CD4-positive, alpha-beta memory T cell (primary cell): ENCODE data around the gene GUCA1A. TPM values are rescaled to one million over a fixed set of nuclear protein-coding genes. Genes with fewer than 3 reads are reported as not detected.

ENCODE experiments used
- CTCF ChIA-PET: fragments of 350-600 bp; sonication (Branson Sonifier 250); formaldehyde crosslinking; loops from one replicate; lab custom pipeline; 2021; ENCODE audit warnings: inconsistent platforms; ENCODE audit not compliant: partially characterized antibody; lab: Charles Lee
- POLR2A ChIA-PET: fragments of 350-600 bp; sonication (Branson Sonifier 250); formaldehyde crosslinking; loops from one replicate; lab custom pipeline; 2021; ENCODE audit not compliant: partially characterized antibody; lab: Charles Lee
- DNase-seq, 5 donors: peaks; one replicate each; pipeline versions ENCODE4 v3.0.0 to v3.0.0-alpha.2; 2020 to 2022; ENCODE audit warnings: mixed read lengths in 1 of 5
- H3K27ac ChIP-seq: one replicate; pipeline ENCODE4 v1.7.0; 2013; ENCODE audit warnings: low read depth, low read length
- H3K27me3 ChIP-seq: 2 replicates; pipeline ENCODE4 v1.7.0; 2013; ENCODE audit warnings: mild to moderate bottlenecking, low read length, moderate library complexity; ENCODE audit not compliant: insufficient read depth
- H3K36me3 ChIP-seq: 2 replicates; pipeline ENCODE4 v1.7.0; 2013; ENCODE audit warnings: mild to moderate bottlenecking, low read length, moderate library complexity; ENCODE audit not compliant: insufficient read depth
- H3K4me1 ChIP-seq: 2 replicates; pipeline ENCODE4 v1.7.0; 2013; ENCODE audit warnings: mild to moderate bottlenecking, low read length, moderate library complexity; ENCODE audit not compliant: insufficient read depth
- H3K4me3 ChIP-seq, 2 donors: one replicate each; pipeline ENCODE4 v1.7.0; 2013; ENCODE audit warnings: low read length in 2 of 2, mild to moderate bottlenecking in 1 of 2
- H3K9me3 ChIP-seq, 2 donors: one replicate each; pipeline ENCODE4 v1.7.0; 2013; ENCODE audit warnings: low read length in 2 of 2, control low read depth in 1 of 2; ENCODE audit not compliant: control insufficient read depth in 1 of 2
- H3K27ac Mint-ChIP-seq, 7 donors: one replicate each; pipeline ENCODE4 v1.8.0; 2020 to 2021; ENCODE audit warnings: mixed read lengths in 7 of 7, mild to moderate bottlenecking in 6 of 7, inconsistent platforms in 3 of 7, moderate library complexity in 3 of 7
- H3K27me3 Mint-ChIP-seq, 2 donors: one replicate each; pipeline ENCODE4 v1.8.0; 2020 to 2021; ENCODE audit warnings: mixed read lengths in 2 of 2
- H3K36me3 Mint-ChIP-seq, 2 donors: one replicate each; pipeline ENCODE4 v1.8.0; 2020 to 2021; ENCODE audit warnings: mixed read lengths in 2 of 2, inconsistent platforms in 1 of 2, mild to moderate bottlenecking in 1 of 2
- H3K4me1 Mint-ChIP-seq, 4 donors: one replicate each; pipeline ENCODE4 v1.8.0; 2020 to 2021; ENCODE audit warnings: mixed read lengths in 4 of 4, mild to moderate bottlenecking in 1 of 4
- H3K4me3 Mint-ChIP-seq, 8 donors: one replicate each; pipeline ENCODE4 v1.8.0; 2020 to 2021; ENCODE audit warnings: mixed read lengths in 8 of 8, mild to moderate bottlenecking in 7 of 8, moderate library complexity in 6 of 8, inconsistent platforms in 3 of 8
- H3K9me3 Mint-ChIP-seq, 8 donors: one replicate each; pipeline ENCODE4 v1.8.0; 2020 to 2021; ENCODE audit warnings: mixed read lengths in 8 of 8, mild to moderate bottlenecking in 5 of 8, inconsistent platforms in 3 of 8, moderate library complexity in 1 of 8
- intact Hi-C: fragments of 100-400 bp; cut with micrococcal nuclease; formaldehyde crosslinking; loops from one replicate; pipeline ENCODE4 v1.15.1; 2023
- polyA plus RNA-seq, 2 donors: library from polyadenylated mRNA; unstranded; fragments of 300-500 nt; fragmentation: Illumina TruSeq; gene quantifications; one replicate each; pipeline ENCODE4 v1.2.3, GENCODE V29; 2021
- total RNA-seq, 2 experiments: library from RNA; stranded (reverse); gene quantifications; one replicate each; pipeline ENCODE4 v1.2.3, GENCODE V29; 2021

GUCA1A gene
- total and polyA plus RNA-seq, 4 experiments from 2014 or later, result not detected

GRCh38 chr6:42225419-42225818 is 52.3 kb downstream of the GUCA1A start:
- ChIA-PET POLR2A (interaction anchor here (1.0 kb wide), 1 partner anchor 12 kb away, joined by 3 read pairs; no protein-coding TSS in a partner anchor), CTCF (interaction anchor here (2.6 to 3.2 kb wide), 2 partner anchors 10 to 322 kb away, joined by 13 to 17 read pairs; partner anchors contain the start of gene MRPS10)
- peaks cover 21 to 23% of the 10 kb centered on the region in 2 donors for H3K36me3 Mint-ChIP-seq
- no peak overlapping the region for H3K27ac Mint-ChIP-seq
- H3K9me3 Mint-ChIP-seq, result no peaks in the 10 kb centered on the region
- H3K27me3 Mint-ChIP-seq, result no peaks in the 10 kb centered on the region
- H3K36me3 ChIP-seq, result peaks cover 14% of the 10 kb centered on the region
- peaks cover 0 to 5% (median under 1%) of the 10 kb centered on the region in 4 donors for H3K4me1 Mint-ChIP-seq
- no peak overlapping the region for H3K4me3 Mint-ChIP-seq
- intact Hi-C loops, result no loop called here
- H3K27ac ChIP-seq, result no peak overlapping the region
- no peaks in the 10 kb centered on the region for H3K9me3 ChIP-seq
- no peaks in the 10 kb centered on the region for H3K27me3 ChIP-seq
- no peaks in the 10 kb centered on the region for H3K4me1 ChIP-seq
- H3K4me3 ChIP-seq, result no peak overlapping the region
- DNase-seq, result no peak

- H3K27me3 ChIP-seq, result no peaks in the 10 kb centered on the region
- no peak overlapping the region for H3K4me3 ChIP-seq
- ChIA-PET CTCF (interaction anchor here (2.6 to 3.2 kb wide), 2 partner anchors 10 to 321 kb away, joined by 13 to 17 read pairs; partner anchors contain the start of gene MRPS10), POLR2A (no interaction called here)
- H3K36me3 Mint-ChIP-seq, result peaks cover 21 to 24% of the 10 kb centered on the region in 2 donors
- peaks cover 0 to 5% (median under 1%) of the 10 kb centered on the region in 4 donors for H3K4me1 Mint-ChIP-seq
- H3K4me1 ChIP-seq, result no peaks in the 10 kb centered on the region
- peaks cover 17% of the 10 kb centered on the region for H3K36me3 ChIP-seq
- no peaks in the 10 kb centered on the region for H3K9me3 Mint-ChIP-seq
- intact Hi-C loops, result no loop called here
- no peak for DNase-seq
- H3K27me3 Mint-ChIP-seq, result no peaks in the 10 kb centered on the region
- H3K9me3 ChIP-seq, result no peaks in the 10 kb centered on the region
- H3K4me3 Mint-ChIP-seq, result no peak overlapping the region
- H3K27ac Mint-ChIP-seq, result no peak overlapping the region
- no peak overlapping the region for H3K27ac ChIP-seq
These were observed 53.0 kb downstream of the GUCA1A start for GRCh38 chr6:42226161-42226611.

GRCh38 chr6:42226645-42227143 is 53.5 kb downstream of the GUCA1A start:
- Mint-ChIP-seq H3K27me3 (no peaks in the 10 kb centered on the region), H3K27ac (peak overlapping the region in 1 of 7 donors; percentile 6), H3K9me3 (no peaks in the 10 kb centered on the region), H3K4me3 (no peak overlapping the region), H3K36me3 (peaks cover 22 to 24% of the 10 kb centered on the region in 2 donors), H3K4me1 (peaks cover 0 to 5% (median under 1%) of the 10 kb centered on the region in 4 donors)
- Histone ChIP-seq H3K9me3 (no peaks in the 10 kb centered on the region), H3K4me3 (no peak overlapping the region), H3K4me1 (no peaks in the 10 kb centered on the region), H3K27me3 (no peaks in the 10 kb centered on the region), H3K27ac (no peak overlapping the region), H3K36me3 (peaks cover 17% of the 10 kb centered on the region)
- no peak for DNase-seq
- POLR2A ChIA-PET, result no interaction called here
- CTCF ChIA-PET, result interaction anchor here (2.6 to 3.2 kb wide), 2 partner anchors 11 to 321 kb away, joined by 13 to 17 read pairs; partner anchors contain the start of gene MRPS10
- intact Hi-C loops, result no loop called here

GRCh38 chr6:42227173-42227850 is 54.1 kb downstream of the GUCA1A start:
- no peaks in the 10 kb centered on the region for H3K27me3 Mint-ChIP-seq
- no peak for DNase-seq
- peaks cover 17% of the 10 kb centered on the region for H3K36me3 ChIP-seq
- no peaks in the 10 kb centered on the region for H3K27me3 ChIP-seq
- no peaks in the 10 kb centered on the region for H3K4me1 ChIP-seq
- intact Hi-C loops, result no loop called here
- no peaks in the 10 kb centered on the region for H3K9me3 Mint-ChIP-seq
- peaks cover 0 to 5% (median under 1%) of the 10 kb centered on the region in 4 donors for H3K4me1 Mint-ChIP-seq
- ChIA-PET POLR2A (no interaction called here), CTCF (interaction anchor here (2.6 to 3.2 kb wide), 2 partner anchors 11 to 320 kb away, joined by 13 to 17 read pairs; partner anchors contain the start of gene MRPS10)
- H3K4me3 Mint-ChIP-seq, result no peak overlapping the region
- no peak overlapping the region for H3K27ac ChIP-seq
- no peaks in the 10 kb centered on the region for H3K9me3 ChIP-seq
- no peak overlapping the region for H3K4me3 ChIP-seq
- H3K27ac Mint-ChIP-seq, result peak overlapping the region in 1 of 7 donors; percentile 6
- H3K36me3 Mint-ChIP-seq, result peaks cover 28 to 30% of the 10 kb centered on the region in 2 donors

GRCh38 chr6:42228305-42228704 is 55.1 kb downstream of the GUCA1A start:
- Mint-ChIP-seq H3K36me3 (peaks cover 28 to 37% of the 10 kb centered on the region in 2 donors), H3K27me3 (no peaks in the 10 kb centered on the region), H3K4me1 (peaks cover 0 to 5% (median under 1%) of the 10 kb centered on the region in 4 donors), H3K27ac (no peak overlapping the region), H3K4me3 (no peak overlapping the region), H3K9me3 (no peaks in the 10 kb centered on the region)
- no peak overlapping the region for H3K4me3 ChIP-seq
- H3K27ac ChIP-seq, result no peak overlapping the region
- no peaks in the 10 kb centered on the region for H3K4me1 ChIP-seq
- ChIA-PET CTCF (no interaction called here), POLR2A (no interaction called here)
- DNase-seq, result no peak
- no peaks in the 10 kb centered on the region for H3K27me3 ChIP-seq
- H3K36me3 ChIP-seq, result peaks cover 17% of the 10 kb centered on the region
- H3K9me3 ChIP-seq, result no peaks in the 10 kb centered on the region
- intact Hi-C loops, result no loop called here

Other genes with a start within 250 kb of the GUCA1A start
- 100 to 1,000 TPM; 223 to 242 TPM for gene CCND3, start 231.6 kb upstream of the GUCA1A start, total RNA-seq
- gene CCND3, start 231.6 kb upstream of the GUCA1A start, polyA plus RNA-seq, result 100 to 1,000 TPM; 532 to 555 TPM
- gene TAF8, start 122.8 kb upstream of the GUCA1A start, total RNA-seq, result 10 to 100 TPM; 39.1 to 40.9 TPM
- 10 to 100 TPM; 10.3 to 19.3 TPM for gene TAF8, start 122.8 kb upstream of the GUCA1A start, polyA plus RNA-seq
- gene C6orf132, start 30.7 kb upstream of the GUCA1A start, total RNA-seq, result not detected
- gene C6orf132, start 30.7 kb upstream of the GUCA1A start, polyA plus RNA-seq, result not detected
- 1 to 10 TPM; 4.1 to 5.3 TPM for gene GUCA1B, start 21.6 kb downstream of the GUCA1A start, total RNA-seq
- gene GUCA1B, start 21.6 kb downstream of the GUCA1A start, polyA plus RNA-seq, result under 1 TPM in 1 of 2 donors, not detected in 1; 0.17 TPM
- gene MRPS10, start 44.5 kb downstream of the GUCA1A start, total RNA-seq, result 10 to 100 TPM; 22.6 to 25.1 TPM
- 10 to 100 TPM; 40.3 to 57.5 TPM for gene MRPS10, start 44.5 kb downstream of the GUCA1A start, polyA plus RNA-seq